GM12875 (cell line): ENCODE data around the gene WWOX.

Experiments
- H3K4me3 ChIP-seq: one replicate; pipeline ENCODE4 v1.5.1; 2011; ENCODE audit warnings: low read depth, low read length, control low read depth
- CTCF ChIP-seq: IDR thresholded peaks from 2 replicates; pipeline ENCODE4 v1.5.1; 2011; ENCODE audit warnings: low read depth, mild to moderate bottlenecking, control low read depth, inconsistent platforms, low read length, moderate library complexity, borderline replicate concordance; ENCODE audit not compliant: insufficient read depth

WWOX gene

GRCh38 chr16:78390092-78390491 lies 290.6 kb downstream of the WWOX start:
- H3K4me3 ChIP-seq: no peak overlapping the region
- no peak for TF ChIP-seq CTCF

GRCh38 chr16:78390508-78391324 lies 291.3 kb downstream of the WWOX start:
- no peak for TF ChIP-seq CTCF
- H3K4me3 ChIP-seq: no peak overlapping the region

- no peak overlapping the region for H3K4me3 ChIP-seq
Measured at GRCh38 chr16:78392585-78393195, 293.2 kb downstream of the WWOX start.

GRCh38 chr16:78395035-78395434 lies 295.6 kb downstream of the WWOX start:
- no peak overlapping the region for H3K4me3 ChIP-seq
- no peak for TF ChIP-seq CTCF

More at GRCh38 chr16:78392585-78393195, 293.2 kb downstream of the WWOX start:
- TF ChIP-seq CTCF: no peak

GRCh38 chr16:78396046-78396445 lies 296.6 kb downstream of the WWOX start:
- no peak overlapping the region for H3K4me3 ChIP-seq
- no peak for TF ChIP-seq CTCF

GRCh38 chr16:78396673-78397072 lies 297.2 kb downstream of the WWOX start:
- H3K4me3 ChIP-seq: no peak overlapping the region
- TF ChIP-seq CTCF: no peak

GRCh38 chr16:78399384-78399783 lies 299.9 kb downstream of the WWOX start:
- H3K4me3 ChIP-seq: no peak overlapping the region
- TF ChIP-seq CTCF: no peak
